Myocyte (in vitro differentiated cells): Measurements from ENCODE around the gene SELENOI. TPM values are rescaled to one million over a fixed set of nuclear protein-coding genes. Genes with fewer than 3 reads are reported as not detected.
A peak's percentile ranks its signal among the peaks of the same experiment; 100 is the strongest.
"Not testable (repeated sequence)": the region's sequence is repeated elsewhere in the genome, so short reads cannot be mapped to it uniquely, and the experiment has no call there.

Experiments used
- DNase-seq: peaks from one replicate; pipeline ENCODE4 v3.0.0-alpha.2; 2012; ENCODE audit warnings: low read depth
- total RNA-seq: library from RNA; depleted of rRNA; stranded (reverse); fragments of >200 nt; gene quantifications from 2 replicates; pipeline ENCODE4 v1.2.3, GENCODE V29; 2014

SELENOI gene
- total RNA-seq, 1 donor from 2014 or later: 37.8 TPM

- no peak for DNase-seq
These were observed 19.4 kb upstream of the SELENOI start for GRCh38 chr2:26326514-26326913.

GRCh38 chr2:26327291-26328272 lies 18.4 kb upstream of the SELENOI start:
- DNase-seq: no peak

- DNase-seq: not testable (repeated sequence)
These were observed 16.9 kb upstream of the SELENOI start for GRCh38 chr2:26329083-26329482.

GRCh38 chr2:26330114-26330549 lies 15.8 kb upstream of the SELENOI start:
- DNase-seq: peak; percentile 91

GRCh38 chr2:26330604-26331003 lies 15.3 kb upstream of the SELENOI start:
- DNase-seq: no peak

- DNase-seq: not testable (repeated sequence)
These were observed 14.6 kb upstream of the SELENOI start for GRCh38 chr2:26331321-26331720.

- DNase-seq: no peak
These were observed 12.7 kb upstream of the SELENOI start for GRCh38 chr2:26333293-26333692.

DNA sequence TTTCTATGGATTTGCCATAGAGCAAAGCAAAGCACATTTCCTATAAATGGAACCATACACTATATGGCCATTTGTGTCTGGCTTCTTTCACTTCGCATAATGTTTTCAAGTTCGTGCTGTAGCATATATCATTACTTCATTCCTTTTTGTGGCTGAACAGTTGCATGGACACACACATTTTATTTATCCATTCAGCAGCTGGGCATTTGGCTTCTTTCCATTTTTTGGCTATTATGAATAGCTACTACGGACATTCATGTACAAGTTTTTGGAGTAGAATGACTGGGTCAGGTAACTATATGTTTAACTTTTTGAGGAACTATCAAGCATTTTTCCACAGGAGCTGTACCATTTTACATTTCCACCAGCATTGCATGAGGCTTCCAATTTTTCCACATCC lies 10.7 kb upstream of the SELENOI start:
- DNase-seq: peak; percentile 56

GRCh38 chr2:26336719-26337118 lies 9.2 kb upstream of the SELENOI start:
- DNase-seq: no peak

DNA sequence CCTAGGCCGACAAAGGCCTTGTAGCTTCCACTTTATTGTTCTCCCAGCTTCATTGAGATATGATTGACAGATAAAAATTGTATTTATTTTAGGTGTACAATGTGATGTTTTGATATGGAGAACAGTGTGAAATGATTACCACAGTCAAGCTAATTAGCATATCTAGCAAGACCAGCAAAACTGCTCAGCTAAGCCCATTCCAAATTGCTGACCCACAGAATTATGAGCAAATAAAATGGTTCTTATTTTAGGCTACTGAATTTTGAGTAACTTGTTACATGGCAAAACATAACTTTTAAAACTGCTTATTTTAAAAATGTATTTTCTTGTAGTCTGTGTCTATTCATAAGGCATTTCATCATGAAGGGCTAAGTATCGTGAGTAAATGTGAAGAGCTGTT lies 8.6 kb upstream of the SELENOI start:
- DNase-seq: no peak

GRCh38 chr2:26340831-26341230 lies 5.1 kb upstream of the SELENOI start:
- DNase-seq: no peak

DNA sequence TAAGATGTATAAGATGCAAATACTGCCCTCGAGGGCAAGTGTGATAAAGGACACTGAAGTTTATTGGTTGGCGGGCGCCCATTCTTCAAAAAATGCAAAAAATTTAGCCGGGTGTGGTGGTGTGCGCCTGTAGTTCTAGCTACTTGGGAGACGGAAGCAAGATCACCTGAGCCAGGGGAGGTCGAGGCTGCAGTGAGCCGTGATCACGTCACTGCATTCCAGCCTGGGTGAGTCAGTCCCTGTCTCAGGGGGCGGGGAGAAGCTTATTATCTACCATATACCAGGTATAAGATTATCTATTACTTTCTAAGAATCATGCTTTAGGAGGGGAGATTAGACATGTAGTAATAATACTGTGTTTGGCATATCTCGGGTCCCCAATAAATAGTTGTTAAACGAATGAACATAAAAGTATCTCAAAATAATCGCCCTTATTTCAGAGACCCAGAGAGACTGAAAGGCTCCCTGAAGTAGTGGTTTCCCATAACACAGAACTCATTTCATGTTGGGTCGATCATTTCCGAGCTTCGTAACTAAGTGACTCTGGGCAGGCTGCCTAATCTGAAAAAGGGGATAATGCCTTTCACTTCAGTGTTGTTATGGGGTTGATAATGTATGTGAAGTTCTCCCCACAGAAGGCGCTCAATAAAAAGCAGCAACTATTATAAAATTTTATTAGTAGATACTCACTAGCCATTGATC lies 1.2 kb upstream of the SELENOI start:
- no peak for DNase-seq

DNA sequence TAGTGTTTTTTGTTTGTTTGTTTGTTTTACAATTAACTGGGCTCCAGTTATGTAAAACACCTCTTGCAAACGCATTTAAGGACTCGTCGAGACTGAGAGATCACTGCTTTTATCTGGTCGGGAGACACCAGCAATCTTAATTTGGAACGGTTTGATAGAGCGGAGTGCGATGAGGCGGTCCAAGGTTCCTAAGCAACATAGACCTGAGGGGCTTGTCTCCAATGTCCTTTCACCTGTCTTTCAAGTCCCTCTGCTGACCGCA lies 729 bp upstream of the SELENOI start:
- no peak for DNase-seq

- peak; percentile 63 for DNase-seq
These were observed 611 bp downstream of the SELENOI start, which contains the start of gene ADGRF3 for GRCh38 chr2:26346454-26347053. TSS of gene ADGRF3 (minus strand) at chr2:26346789. CDS start at chr2:26346234, 555 bp downstream.

- DNase-seq: no peak
These were observed 1.4 kb downstream of the SELENOI start for GRCh38 chr2:26347286-26347865.

GRCh38 chr2:26349690-26350089 lies 3.7 kb downstream of the SELENOI start:
- no peak for DNase-seq

- no peak for DNase-seq
These were observed 5.6 kb downstream of the SELENOI start for GRCh38 chr2:26351375-26352090.

DNA sequence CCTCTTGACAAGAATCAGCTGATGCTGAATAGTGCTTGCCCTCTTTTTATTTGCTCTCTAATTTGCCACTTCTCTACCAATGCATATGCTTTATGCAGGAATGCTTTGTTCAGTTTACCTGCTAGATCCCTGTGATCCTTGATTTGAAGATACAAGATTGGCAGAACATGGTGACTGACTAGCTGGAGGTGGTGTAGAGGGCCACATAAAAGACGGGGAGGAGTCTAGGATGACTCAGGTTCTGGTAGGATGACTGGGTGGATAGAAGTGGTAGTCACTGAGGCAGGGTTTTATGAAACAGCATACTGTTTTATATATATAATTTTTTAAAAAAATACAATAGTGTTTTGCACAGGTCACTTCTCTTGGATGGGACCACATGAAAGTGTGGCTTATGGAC lies 6.9 kb downstream of the SELENOI start:
- no peak for DNase-seq

GRCh38 chr2:26354469-26354868 lies 8.5 kb downstream of the SELENOI start:
- DNase-seq: not testable (repeated sequence)

- DNase-seq: peak; percentile 90
These were observed 9.4 kb downstream of the SELENOI start for GRCh38 chr2:26355038-26355995.
